ENCODE data around the gene TBX15. TPM values are rescaled to one million over a fixed set of nuclear protein-coding genes. Genes with fewer than 3 reads are reported as not detected.

Gene TBX15
- 0.28 and 0.95 TPM in 2 replicates for total RNA-seq (2011; cell fraction: chromatin; rRNA removed; ENCODE audit: low replicate concordance)
- 0.33 and 0.66 TPM in 2 replicates for total RNA-seq (2011; cell fraction: nucleolus; rRNA removed)
- 0.31 and 0.73 TPM in 2 replicates for total RNA-seq (2011; cell fraction: nucleoplasm; rRNA removed)
- 2.4 and 2.6 TPM in 2 replicates for total RNA-seq (2014; rRNA removed)
- 1.9 and 2.1 TPM in 2 replicates for total RNA-seq (2014; rRNA removed; fragmentation: Illumina TruSeq; extraction: Trizol)
- 1.7 and 2.1 TPM in 2 replicates for total RNA-seq (2015; rRNA removed; fragmentation: Illumina TruSeq; extraction: Trizol)
- total RNA-seq (2021): 2.6 and 2.7 TPM in 2 replicates
- polyA plus RNA-seq (2011; rRNA removed): 0.03 TPM in 1 of 2 replicates, not detected in the other
- 0.03 TPM in 2 replicates for polyA plus RNA-seq (2011; cell fraction: cytosol; rRNA removed)
- 0.06 and 0.07 TPM in 2 replicates for polyA plus RNA-seq (2011; cell fraction: nucleus; rRNA removed)
- polyA plus RNA-seq (2012): 2.2 and 10.1 TPM in 2 replicates
- polyA plus RNA-seq (2014; fragmentation: Illumina TruSeq; extraction: Trizol): 2.4 and 3.0 TPM in 2 replicates
- 1 to 10 TPM; 1.7 to 3.4 TPM for polyA plus RNA-seq (2014; fragmentation: Nextera tagmentation; extraction: Ambion mirVana)
- polyA plus RNA-seq (2014; rRNA removed): 2.1 and 2.3 TPM in 2 replicates
- polyA minus RNA-seq (2011; rRNA and poly(A)+ RNA removed): 0.04 and 0.06 TPM in 2 replicates
- polyA minus RNA-seq (2011; cell fraction: cytosol; rRNA and poly(A)+ RNA removed): not detected in 2 replicates
- polyA minus RNA-seq (2011; cell fraction: nucleus; rRNA and poly(A)+ RNA removed): not detected in 2 replicates
- percentile 47 among the genes with signal in this experiment for Bru-seq, nascent RNA
- BruChase-seq, experiment 1, labeled RNA remaining after a 2-hour chase: percentile 53 among the genes with signal in this experiment
- percentile 51 among the genes with signal in this experiment for BruChase-seq, experiment 2, labeled RNA remaining after a 6-hour chase
- long read RNA-seq, experiment 1, partial matches to known transcripts: 1 of 3 reads
- long read RNA-seq, experiment 1, other reads (novel, unspliced or antisense): 2 of 3 reads
- long read RNA-seq, experiment 2: 0 reads
- long read RNA-seq, experiment 3, partial matches to known transcripts: 0 of 1 reads
- long read RNA-seq, experiment 3, other reads (novel, unspliced or antisense): 1 of 1 reads

GRCh38 chr1:118988186-118989005 is at the start of gene TBX15:
TSS of gene TBX15 (minus strand) at chr1:118988343. CDS start at chr1:118987795, 548 bp downstream.
- intact Hi-C loops (cut with micrococcal nuclease): loop anchor here (2.0 kb wide), 1 partner anchor 26 kb away; no protein-coding TSS in a partner anchor
- Histone ChIP-seq H2AFZ (ENCODE audit: low read depth, low read length) (peak within 1 kb of the TSS; percentile 47; the same call in 1 of the 2 replicates), H3K4me2 (ENCODE audit: insufficient read depth, low read length) (peak within 1 kb of the TSS; percentile 45), H3K36me3 (ENCODE audit: control insufficient read depth, insufficient read depth, low read length) (no peaks in the 10 kb centered on the region), H3K9me1 (ENCODE audit: control insufficient read depth, insufficient read depth, low read length) (no peaks in the 10 kb centered on the region), H3K27ac (ENCODE audit: extremely low read depth, low read depth, low read length) (peak within 1 kb of the TSS; percentile 42; the same call in 1 of the 3 replicates), H4K20me1 (replicated peaks; ENCODE audit: control insufficient read depth, insufficient read depth, low read length) (no peaks in the 10 kb centered on the region), H3K79me2 (ENCODE audit: control insufficient read depth, insufficient read depth, low read length) (peaks cover 5% of the 10 kb centered on the region; the same call in 1 of the 3 replicates), H3K4me3 (peak within 1 kb of the TSS; percentile 29), H3K27me3 (ENCODE audit: control insufficient read depth in 2 of 2, insufficient read depth in 2 of 2, low read length in 2 of 2) (peaks cover 66 to 98% of the 10 kb centered on the region in 2 experiments), H3K9ac (ENCODE audit: insufficient read depth in 1 of 2, low read depth in 2 of 2, low read length in 2 of 2) (peak within 1 kb of the TSS; percentile 47 to 80), H3K9me3 (replicated peaks; ENCODE audit: control insufficient read depth, insufficient read depth, low read depth, low read length) (no peaks in the 10 kb centered on the region), H3K4me1 (replicated peaks in 1 of 2; ENCODE audit: control insufficient read depth in 2 of 2, insufficient read depth in 2 of 2, low read length in 2 of 2) (peaks cover 0 to 27% of the 10 kb centered on the region in 2 experiments; a peak in 3 of 5 replicates)
- TF ChIP-seq VEZF1 (CRISPR knock-in tag; IDR thresholded peaks at IDR 0.05): peak; percentile 3
- TF ChIP-seq ZNF512 (tag; IDR thresholded peaks at IDR 0.05): peak; percentile 94
- no peak for TF ChIP-seq NUFIP1 (IDR thresholded peaks at IDR 0.05; ENCODE audit: partially characterized antibody)
- TF ChIP-seq MYC (IDR thresholded peaks at IDR 0.05; ENCODE audit: low read depth, low read length): 0 out of 2 replicates have a peak, but pooled peaks have one; percentile 3
- TF ChIP-seq MYC (CRISPR knock-in tag; IDR thresholded peaks at IDR 0.05; ENCODE audit: borderline replicate concordance, low read depth): no peak
- peak; percentile 69; the same call in 1 of the 2 replicates for TF ChIP-seq ZNF444 (CRISPR knock-in tag; IDR thresholded peaks at IDR 0.05)
- TF ChIP-seq EZH2 (IDR thresholded peaks at IDR 0.05; ENCODE audit: borderline replicate concordance, low read depth, low read length): 0 out of 2 replicates have a peak, but pooled peaks have one; percentile 53
- no peak for ATAC-seq
- no peak for FAIRE-seq
- BruUV-seq (replicated peaks): no TSS peak
- no peak for DNase-seq (ENCODE audit: extremely low read depth in 1 of 4, low spot score in 3 of 4)
- ChIA-PET CTCF (ENCODE audit: low intra/inter-chr PET ratio) (no interaction called here), POLR2A (interaction anchor here (0.6 kb wide), 1 partner anchor 913 kb away, joined by 3 read pairs; no protein-coding TSS in a partner anchor)
- in situ Hi-C loops (cut with MboI): no loop called here
- WGBS (ENCODE audit: insufficient coverage, low coverage, missing lambda C conversion rate): 18% methylated on average over 26 of the region's 31 CpGs
